ENCODE results near the gene LAP3.
"Not testable (repeated sequence)": the region's sequence is repeated elsewhere in the genome, so short reads cannot be mapped to it uniquely, and the experiment has no call there.

Gene LAP3

GRCh38 chr4:17557880-17558279, 19.1 kb upstream of the LAP3 start:
- Mint-ChIP-seq H3K4me3 (no peak overlapping the region), H3K9me3 (no peaks in the 10 kb centered on the region), H3K36me3 (no peaks in the 10 kb centered on the region), H3K27me3 (peaks cover 4% of the 10 kb centered on the region), H3K4me1 (no peaks in the 10 kb centered on the region), H3K27ac (no peak overlapping the region)

GRCh38 chr4:17558941-17559708, 17.9 kb upstream of the LAP3 start:
- no peak overlapping the region for H3K4me3 Mint-ChIP-seq
- no peaks in the 10 kb centered on the region for H3K4me1 Mint-ChIP-seq
- H3K9me3 Mint-ChIP-seq, result no peaks in the 10 kb centered on the region
- H3K36me3 Mint-ChIP-seq, result no peaks in the 10 kb centered on the region
- H3K27me3 Mint-ChIP-seq, result peaks cover 4% of the 10 kb centered on the region
- no peak overlapping the region for H3K27ac Mint-ChIP-seq

- Mint-ChIP-seq H3K4me3 (no peak overlapping the region), H3K9me3 (no peaks in the 10 kb centered on the region), H3K27ac (no peak overlapping the region), H3K27me3 (peaks cover 3% of the 10 kb centered on the region), H3K4me1 (no peaks in the 10 kb centered on the region), H3K36me3 (no peaks in the 10 kb centered on the region)
Observed at GRCh38 chr4:17559709-17560048, 17.3 kb upstream of the LAP3 start.

GRCh38 chr4:17560065-17560673, 16.8 kb upstream of the LAP3 start:
- Mint-ChIP-seq H3K27ac (no peak overlapping the region), H3K36me3 (no peaks in the 10 kb centered on the region), H3K4me3 (no peak overlapping the region), H3K4me1 (no peaks in the 10 kb centered on the region), H3K27me3 (no peaks in the 10 kb centered on the region), H3K9me3 (no peaks in the 10 kb centered on the region)

- H3K36me3 Mint-ChIP-seq, result no peaks in the 10 kb centered on the region
- H3K4me3 Mint-ChIP-seq, result no peak overlapping the region
- H3K27ac Mint-ChIP-seq, result no peak overlapping the region
- no peaks in the 10 kb centered on the region for H3K4me1 Mint-ChIP-seq
- H3K27me3 Mint-ChIP-seq, result no peaks in the 10 kb centered on the region
- no peaks in the 10 kb centered on the region for H3K9me3 Mint-ChIP-seq
Observed at GRCh38 chr4:17561195-17561909, 15.6 kb upstream of the LAP3 start.

GRCh38 chr4:17562157-17562556, 14.8 kb upstream of the LAP3 start:
- no peak overlapping the region for H3K4me3 Mint-ChIP-seq

GRCh38 chr4:17565846-17566245, 11.2 kb upstream of the LAP3 start:
- Mint-ChIP-seq H3K27me3 (no peaks in the 10 kb centered on the region), H3K36me3 (no peaks in the 10 kb centered on the region), H3K4me3 (no peak overlapping the region), H3K4me1 (no peaks in the 10 kb centered on the region), H3K27ac (no peak overlapping the region), H3K9me3 (no peaks in the 10 kb centered on the region)

More at GRCh38 chr4:17562157-17562556, 14.8 kb upstream of the LAP3 start:
- H3K36me3 Mint-ChIP-seq, result no peaks in the 10 kb centered on the region
- no peaks in the 10 kb centered on the region for H3K27me3 Mint-ChIP-seq
- H3K27ac Mint-ChIP-seq, result no peak overlapping the region
- H3K9me3 Mint-ChIP-seq, result no peaks in the 10 kb centered on the region
- no peaks in the 10 kb centered on the region for H3K4me1 Mint-ChIP-seq

GRCh38 chr4:17567271-17567670, 9.7 kb upstream of the LAP3 start:
- no peaks in the 10 kb centered on the region for H3K27me3 Mint-ChIP-seq
- no peak overlapping the region for H3K27ac Mint-ChIP-seq
- no peaks in the 10 kb centered on the region for H3K9me3 Mint-ChIP-seq
- H3K4me1 Mint-ChIP-seq, result no peaks in the 10 kb centered on the region
- H3K4me3 Mint-ChIP-seq, result no peak overlapping the region
- no peaks in the 10 kb centered on the region for H3K36me3 Mint-ChIP-seq

GRCh38 chr4:17574206-17574605, 2.8 kb upstream of the LAP3 start:
- H3K27ac Mint-ChIP-seq, result no peak overlapping the region
- H3K27me3 Mint-ChIP-seq, result no peaks in the 10 kb centered on the region

GRCh38 chr4:17575177-17575576, 1.8 kb upstream of the LAP3 start:
- H3K4me3 Mint-ChIP-seq, H3K36me3 Mint-ChIP-seq, H3K27me3 Mint-ChIP-seq, H3K9me3 Mint-ChIP-seq, H3K27ac Mint-ChIP-seq: not testable (repeated sequence)
- H3K4me1 Mint-ChIP-seq, result peaks cover 23% of the 10 kb centered on the region

More at GRCh38 chr4:17574206-17574605, 2.8 kb upstream of the LAP3 start:
- Mint-ChIP-seq H3K9me3 (no peaks in the 10 kb centered on the region), H3K4me3 (no peak overlapping the region), H3K36me3 (peaks cover 3% of the 10 kb centered on the region), H3K4me1 (peaks cover 17% of the 10 kb centered on the region)

GRCh38 chr4:17577665-17578481, 875 bp downstream of the LAP3 start:
- peaks cover 27% of the 10 kb centered on the region for H3K4me1 Mint-ChIP-seq
- no peaks in the 10 kb centered on the region for H3K9me3 Mint-ChIP-seq
- peak overlapping the region; percentile 94 for H3K4me3 Mint-ChIP-seq
- peak overlapping the region; percentile 95 for H3K27ac Mint-ChIP-seq
- no peaks in the 10 kb centered on the region for H3K27me3 Mint-ChIP-seq
- H3K36me3 Mint-ChIP-seq, result peaks cover 11% of the 10 kb centered on the region

- Mint-ChIP-seq H3K36me3 (peaks cover 11% of the 10 kb centered on the region), H3K4me3 (peak overlapping the region; percentile 94), H3K4me1 (peaks cover 27% of the 10 kb centered on the region), H3K9me3 (no peaks in the 10 kb centered on the region), H3K27me3 (no peaks in the 10 kb centered on the region), H3K27ac (peak overlapping the region; percentile 95)
Observed at GRCh38 chr4:17578482-17578891, 1.5 kb downstream of the LAP3 start.

GRCh38 chr4:17580969-17581368, 4.0 kb downstream of the LAP3 start:
- H3K27ac Mint-ChIP-seq, result no peak overlapping the region
- no peaks in the 10 kb centered on the region for H3K27me3 Mint-ChIP-seq
- peaks cover 27% of the 10 kb centered on the region for H3K4me1 Mint-ChIP-seq
- no peak overlapping the region for H3K4me3 Mint-ChIP-seq
- H3K36me3 Mint-ChIP-seq, result peaks cover 16% of the 10 kb centered on the region
- no peaks in the 10 kb centered on the region for H3K9me3 Mint-ChIP-seq

GRCh38 chr4:17583276-17583675, 6.3 kb downstream of the LAP3 start:
- no peaks in the 10 kb centered on the region for H3K9me3 Mint-ChIP-seq
- no peak overlapping the region for H3K4me3 Mint-ChIP-seq
- H3K27ac Mint-ChIP-seq, result no peak overlapping the region
- no peaks in the 10 kb centered on the region for H3K27me3 Mint-ChIP-seq
- peaks cover 20% of the 10 kb centered on the region for H3K36me3 Mint-ChIP-seq
- H3K4me1 Mint-ChIP-seq, result peaks cover 23% of the 10 kb centered on the region

- peaks cover 16% of the 10 kb centered on the region for H3K4me1 Mint-ChIP-seq
- no peak overlapping the region for H3K4me3 Mint-ChIP-seq
- no peaks in the 10 kb centered on the region for H3K9me3 Mint-ChIP-seq
- H3K36me3 Mint-ChIP-seq, result peaks cover 19% of the 10 kb centered on the region
- no peak overlapping the region for H3K27ac Mint-ChIP-seq
- H3K27me3 Mint-ChIP-seq, result no peaks in the 10 kb centered on the region
Observed at GRCh38 chr4:17583941-17584340, 6.9 kb downstream of the LAP3 start.
